DND-41 (cell line): Measurements from ENCODE around the gene GRID1.

Experiments
- ATAC-seq: fragments of 200-7000 bp; cut with Tn5 transposase; 3 replicates; pipeline ENCODE4 v1.9.1; 2021; ENCODE audit warnings: low read depth; ENCODE audit not compliant: insufficient read depth
- DNase-seq: peaks from one replicate; pipeline ENCODE4 v3.0.0-alpha.2; 2020
- H2AFZ ChIP-seq: 2 replicates; pipeline ENCODE4 v1.6.0; 2012; ENCODE audit warnings: low read depth, low read length
- H3K27ac ChIP-seq: 2 replicates; pipeline ENCODE4 v1.5.1; 2012; ENCODE audit warnings: low read length, inconsistent platforms
- H3K27me3 ChIP-seq: fragments of 200-600 bp; sonication (generic); 2 replicates; pipeline ENCODE4 v1.6.0; 2012; ENCODE audit warnings: low read length, mild to moderate bottlenecking, inconsistent platforms; ENCODE audit not compliant: insufficient read depth, poor library complexity
- H3K36me3 ChIP-seq: 2 replicates; pipeline ENCODE4 v1.5.1; 2012; ENCODE audit warnings: low read length, inconsistent platforms; ENCODE audit not compliant: insufficient read depth
- H3K4me1 ChIP-seq: 2 replicates; pipeline ENCODE4 v1.5.1; 2012; ENCODE audit warnings: mild to moderate bottlenecking, low read length; ENCODE audit not compliant: insufficient read depth
- H3K4me2 ChIP-seq: 2 replicates; pipeline ENCODE4 v1.6.0; 2012; ENCODE audit warnings: mild to moderate bottlenecking, moderate library complexity, low read length, inconsistent platforms; ENCODE audit not compliant: insufficient read depth
- H3K4me3 ChIP-seq, 2 experiments: fragments of 200-600 bp in 1 of 2; shearing (Covaris generic) in 1 of 2; 2 replicates each; pipeline ENCODE4 v1.5.1; 2012 to 2016; ENCODE audit warnings: inconsistent platforms in 2 of 2, low read length in 2 of 2, mild to moderate bottlenecking in 2 of 2, low read depth in 1 of 2, moderate library complexity in 1 of 2
- H3K79me2 ChIP-seq: 2 replicates; pipeline ENCODE4 v1.6.0; 2012; ENCODE audit warnings: low read length, inconsistent platforms; ENCODE audit not compliant: insufficient read depth
- H3K9ac ChIP-seq: 2 replicates; pipeline ENCODE4 v1.6.0; 2012; ENCODE audit warnings: low read depth, mild to moderate bottlenecking, inconsistent platforms, low read length, moderate library complexity
- H3K9me3 ChIP-seq: 2 replicates; pipeline ENCODE4 v1.5.1; 2012; ENCODE audit warnings: low read length, moderate library complexity, mild to moderate bottlenecking, inconsistent platforms; ENCODE audit not compliant: insufficient read depth, severe bottlenecking
- H4K20me1 ChIP-seq: 2 replicates; pipeline ENCODE4 v1.6.0; 2012; ENCODE audit warnings: low read length; ENCODE audit not compliant: insufficient read depth
- CTCF ChIP-seq: IDR thresholded peaks from 2 replicates; pipeline ENCODE4 v1.5.1; 2012; ENCODE audit warnings: borderline replicate concordance, low read length, moderate library complexity, mild to moderate bottlenecking; ENCODE audit not compliant: poor library complexity, severe bottlenecking; ENCODE audit errors: extremely low read depth
- EZH2 ChIP-seq: IDR thresholded peaks from 3 replicates; pipeline ENCODE4 v1.6.1; 2012; ENCODE audit warnings: borderline replicate concordance, low read depth, mild to moderate bottlenecking, moderate library complexity, low read length, inconsistent platforms; ENCODE audit not compliant: severe bottlenecking

GRID1 gene

GRCh38 chr10:86300931-86301830 is 65.4 kb downstream of the GRID1 start:
- Histone ChIP-seq H2AFZ (no peak overlapping the region), H3K27me3 (no peaks in the 10 kb centered on the region), H3K79me2 (no peaks in the 10 kb centered on the region), H3K36me3 (no peaks in the 10 kb centered on the region), H3K4me1 (no peaks in the 10 kb centered on the region), H3K9me3 (no peaks in the 10 kb centered on the region), H3K9ac (no peak overlapping the region), H4K20me1 (no peaks in the 10 kb centered on the region; the same call in none of the 2 replicates), H3K4me3 (no peak overlapping the region), H3K27ac (no peak overlapping the region), H3K4me2 (no peak overlapping the region)
- DNase-seq = no peak
- ATAC-seq = no peak
- TF ChIP-seq EZH2 (no peak), CTCF (no peak)

- no peaks in the 10 kb centered on the region for H3K27me3 ChIP-seq
- no peak overlapping the region for H3K27ac ChIP-seq
- no peaks in the 10 kb centered on the region for H3K9me3 ChIP-seq
- no peak for ATAC-seq
- no peak overlapping the region for H3K4me2 ChIP-seq
- no peaks in the 10 kb centered on the region; the same call in 1 of the 2 replicates for H4K20me1 ChIP-seq
- DNase-seq = no peak
- H3K4me3 ChIP-seq = no peak overlapping the region
- no peaks in the 10 kb centered on the region for H3K36me3 ChIP-seq
- H3K4me1 ChIP-seq = no peaks in the 10 kb centered on the region
- TF ChIP-seq EZH2 (no peak), CTCF (no peak)
- no peaks in the 10 kb centered on the region for H3K79me2 ChIP-seq
- no peak overlapping the region for H2AFZ ChIP-seq
- no peak overlapping the region for H3K9ac ChIP-seq
Measured at GRCh38 chr10:86300399-86300925, 66.1 kb downstream of the GRID1 start.

- no peak for DNase-seq
- no peak overlapping the region for H2AFZ ChIP-seq
- H3K27me3 ChIP-seq = no peaks in the 10 kb centered on the region
- H3K9ac ChIP-seq = no peak overlapping the region
- TF ChIP-seq EZH2 (no peak), CTCF (no peak)
- H3K27ac ChIP-seq = no peak overlapping the region
- H3K36me3 ChIP-seq = no peaks in the 10 kb centered on the region
- H3K4me3 ChIP-seq = no peak overlapping the region
- no peak overlapping the region for H3K4me2 ChIP-seq
- H3K9me3 ChIP-seq = no peaks in the 10 kb centered on the region
- H4K20me1 ChIP-seq = no peaks in the 10 kb centered on the region
- no peaks in the 10 kb centered on the region for H3K79me2 ChIP-seq
- no peak for ATAC-seq
- no peaks in the 10 kb centered on the region for H3K4me1 ChIP-seq
Measured at GRCh38 chr10:86299562-86299961, 67.0 kb downstream of the GRID1 start.
